Measurements from ENCODE around the gene PADI2.

Gene PADI2

GRCh38 chr1:17059391-17060305 is 59.6 kb downstream of the PADI2 start:
- Mint-ChIP-seq H3K4me3 (no peak overlapping the region), H3K27ac (no peak overlapping the region), H3K36me3 (peaks cover 1% of the 10 kb centered on the region), H3K4me1 (peaks cover 7% of the 10 kb centered on the region), H3K27me3 (peaks cover 36% of the 10 kb centered on the region), H3K9me3 (peaks cover 6% of the 10 kb centered on the region)
- peak; percentile 61 for DNase-seq
- CTCF ChIA-PET: interaction anchor here (0.7 to 4.1 kb wide), 4 partner anchors 16 to 178 kb away, joined by 3 to 33 read pairs (median 4); no protein-coding TSS in a partner anchor

- DNase-seq: no peak
These were observed 62.7 kb downstream of the PADI2 start for GRCh38 chr1:17056551-17056950.

GRCh38 chr1:17055801-17056200 is 63.5 kb downstream of the PADI2 start:
- no peak overlapping the region for H3K4me3 Mint-ChIP-seq
- no peak overlapping the region for H3K27ac Mint-ChIP-seq
- CTCF ChIA-PET: no interaction called here

More at GRCh38 chr1:17056551-17056950, 62.7 kb downstream of the PADI2 start:
- Mint-ChIP-seq H3K9me3 (no peaks in the 10 kb centered on the region), H3K36me3 (peaks cover 3% of the 10 kb centered on the region), H3K27ac (no peak overlapping the region), H3K27me3 (peaks cover 28% of the 10 kb centered on the region), H3K4me3 (no peak overlapping the region), H3K4me1 (peaks cover 23% of the 10 kb centered on the region)
- CTCF ChIA-PET: interaction anchor here (1.1 kb wide), 1 partner anchor 19 kb away, joined by 3 read pairs; no protein-coding TSS in a partner anchor

GRCh38 chr1:17053685-17054410 is 65.4 kb downstream of the PADI2 start, which contains the start of gene SDHB:
Gene SDHB (minus strand): TSS chr1:17054032. CDS start chr1:17054019, 13 bp downstream.
- Mint-ChIP-seq H3K27me3 (peaks cover 21% of the 10 kb centered on the region), H3K36me3 (peaks cover 9% of the 10 kb centered on the region), H3K4me1 (peaks cover 33% of the 10 kb centered on the region), H3K4me3 (peak within 1 kb of the TSS; percentile 99), H3K27ac (peak within 1 kb of the TSS; percentile 95), H3K9me3 (no peaks in the 10 kb centered on the region)
- CTCF ChIA-PET: no interaction called here
- DNase-seq: peak; percentile 99

More at GRCh38 chr1:17055801-17056200, 63.5 kb downstream of the PADI2 start:
- Mint-ChIP-seq H3K36me3 (peaks cover 8% of the 10 kb centered on the region), H3K9me3 (no peaks in the 10 kb centered on the region), H3K27me3 (peaks cover 28% of the 10 kb centered on the region), H3K4me1 (peaks cover 31% of the 10 kb centered on the region)
- no peak for DNase-seq

- CTCF ChIA-PET: no interaction called here
These were observed 66.1 kb downstream of the PADI2 start for GRCh38 chr1:17053086-17053684.

GRCh38 chr1:17052641-17053040 is 66.6 kb downstream of the PADI2 start:
- Mint-ChIP-seq H3K4me3 (peak overlapping the region; percentile 99), H3K4me1 (peaks cover 36% of the 10 kb centered on the region), H3K9me3 (no peaks in the 10 kb centered on the region), H3K27ac (no peak overlapping the region), H3K36me3 (peaks cover 9% of the 10 kb centered on the region), H3K27me3 (peaks cover 14% of the 10 kb centered on the region)
- no peak for DNase-seq
- CTCF ChIA-PET: no interaction called here

More at GRCh38 chr1:17053086-17053684, 66.1 kb downstream of the PADI2 start:
- peak overlapping the region; percentile 95 for H3K27ac Mint-ChIP-seq
- H3K4me1 Mint-ChIP-seq: peaks cover 33% of the 10 kb centered on the region
- peak overlapping the region; percentile 99 for H3K4me3 Mint-ChIP-seq
- no peak for DNase-seq
- no peaks in the 10 kb centered on the region for H3K9me3 Mint-ChIP-seq
- H3K27me3 Mint-ChIP-seq: peaks cover 20% of the 10 kb centered on the region
- peaks cover 9% of the 10 kb centered on the region for H3K36me3 Mint-ChIP-seq

- Mint-ChIP-seq H3K4me1 (peaks cover 36% of the 10 kb centered on the region), H3K9me3 (no peaks in the 10 kb centered on the region), H3K27ac (no peak overlapping the region), H3K4me3 (no peak overlapping the region), H3K27me3 (peaks cover 10% of the 10 kb centered on the region), H3K36me3 (peaks cover 10% of the 10 kb centered on the region)
- no peak for DNase-seq
- CTCF ChIA-PET: no interaction called here
These were observed 67.2 kb downstream of the PADI2 start for GRCh38 chr1:17052038-17052437.

- no peak overlapping the region for H3K4me3 Mint-ChIP-seq
- CTCF ChIA-PET: interaction anchor here (0.6 to 2.8 kb wide), 8 partner anchors 14 to 99 kb away, joined by 3 to 32 read pairs (median 3); no protein-coding TSS in a partner anchor
- no peak for DNase-seq
- no peak overlapping the region for H3K27ac Mint-ChIP-seq
- no peaks in the 10 kb centered on the region for H3K9me3 Mint-ChIP-seq
- H3K4me1 Mint-ChIP-seq: peaks cover 34% of the 10 kb centered on the region
- H3K36me3 Mint-ChIP-seq: peaks cover 25% of the 10 kb centered on the region
- no peaks in the 10 kb centered on the region for H3K27me3 Mint-ChIP-seq
These were observed 71.3 kb downstream of the PADI2 start for GRCh38 chr1:17047924-17048323.

GRCh38 chr1:17046334-17046657 is 73.0 kb downstream of the PADI2 start:
- no peaks in the 10 kb centered on the region for H3K27me3 Mint-ChIP-seq
- no peak for DNase-seq
- H3K27ac Mint-ChIP-seq: no peak overlapping the region
- H3K9me3 Mint-ChIP-seq: no peaks in the 10 kb centered on the region
- peaks cover 21% of the 10 kb centered on the region for H3K4me1 Mint-ChIP-seq
- H3K4me3 Mint-ChIP-seq: no peak overlapping the region
- peaks cover 28% of the 10 kb centered on the region for H3K36me3 Mint-ChIP-seq
- CTCF ChIA-PET: interaction anchor here (0.7 to 2.8 kb wide), 10 partner anchors 9 to 100 kb away, joined by 3 to 32 read pairs (median 4); no protein-coding TSS in a partner anchor

- no peak for DNase-seq
- Mint-ChIP-seq H3K27me3 (no peaks in the 10 kb centered on the region), H3K27ac (peak overlapping the region; percentile 61), H3K36me3 (peaks cover 25% of the 10 kb centered on the region), H3K9me3 (no peaks in the 10 kb centered on the region), H3K4me3 (no peak overlapping the region), H3K4me1 (peaks cover 16% of the 10 kb centered on the region)
- CTCF ChIA-PET: interaction anchor here (0.7 to 2.8 kb wide), 10 partner anchors 9 to 100 kb away, joined by 3 to 32 read pairs (median 4); no protein-coding TSS in a partner anchor
These were observed 73.5 kb downstream of the PADI2 start for GRCh38 chr1:17045634-17046333.

GRCh38 chr1:17045150-17045549 is 74.1 kb downstream of the PADI2 start:
- Mint-ChIP-seq H3K4me3 (no peak overlapping the region), H3K4me1 (peaks cover 14% of the 10 kb centered on the region), H3K9me3 (no peaks in the 10 kb centered on the region), H3K36me3 (peaks cover 24% of the 10 kb centered on the region), H3K27ac (no peak overlapping the region), H3K27me3 (no peaks in the 10 kb centered on the region)
- no peak for DNase-seq
- CTCF ChIA-PET: interaction anchor here (2.1 to 2.8 kb wide), 3 partner anchors 35 to 94 kb away, joined by 8 to 32 read pairs (median 18); no protein-coding TSS in a partner anchor

- H3K27ac Mint-ChIP-seq: no peak overlapping the region
- no peaks in the 10 kb centered on the region for H3K27me3 Mint-ChIP-seq
- DNase-seq: no peak
- peaks cover 28% of the 10 kb centered on the region for H3K36me3 Mint-ChIP-seq
- H3K9me3 Mint-ChIP-seq: no peaks in the 10 kb centered on the region
- H3K4me3 Mint-ChIP-seq: no peak overlapping the region
- CTCF ChIA-PET: interaction anchor here (2.6 kb wide), 1 partner anchor 93 kb away, joined by 18 read pairs; no protein-coding TSS in a partner anchor
- peaks cover 14% of the 10 kb centered on the region for H3K4me1 Mint-ChIP-seq
These were observed 75.6 kb downstream of the PADI2 start for GRCh38 chr1:17043676-17044075.

GRCh38 chr1:17040135-17040534 is 79.1 kb downstream of the PADI2 start:
- H3K9me3 Mint-ChIP-seq: no peaks in the 10 kb centered on the region
- no peak overlapping the region for H3K27ac Mint-ChIP-seq
- CTCF ChIA-PET: no interaction called here
- DNase-seq: no peak
- H3K4me3 Mint-ChIP-seq: no peak overlapping the region
- H3K36me3 Mint-ChIP-seq: peaks cover 29% of the 10 kb centered on the region
- H3K4me1 Mint-ChIP-seq: peaks cover 2% of the 10 kb centered on the region
- H3K27me3 Mint-ChIP-seq: no peaks in the 10 kb centered on the region

All from activated naive CD4-positive, alpha-beta T cell treated with anti-CD3 and anti-CD28 coated beads, Interleukin-2, amount 10 ng/mL, durations not matched to agents 7 days and 5 days (primary cell).